B cell (primary cell): ENCODE data around the gene SNTA1.

Experiments used
- CTCF ChIP-seq: fragments of 200-600 bp; IDR thresholded peaks from one replicate; pipeline ENCODE4 v1.8.0; 2022; ENCODE audit warnings: antibody characterized with exemption, mild to moderate bottlenecking
- EZH2 ChIP-seq: IDR thresholded peaks from 2 replicates; pipeline ENCODE4 v1.6.1; 2012; ENCODE audit warnings: borderline replicate concordance, low read depth, mild to moderate bottlenecking, moderate library complexity, low read length; ENCODE audit not compliant: insufficient read depth, poor library complexity, severe bottlenecking

DNA sequence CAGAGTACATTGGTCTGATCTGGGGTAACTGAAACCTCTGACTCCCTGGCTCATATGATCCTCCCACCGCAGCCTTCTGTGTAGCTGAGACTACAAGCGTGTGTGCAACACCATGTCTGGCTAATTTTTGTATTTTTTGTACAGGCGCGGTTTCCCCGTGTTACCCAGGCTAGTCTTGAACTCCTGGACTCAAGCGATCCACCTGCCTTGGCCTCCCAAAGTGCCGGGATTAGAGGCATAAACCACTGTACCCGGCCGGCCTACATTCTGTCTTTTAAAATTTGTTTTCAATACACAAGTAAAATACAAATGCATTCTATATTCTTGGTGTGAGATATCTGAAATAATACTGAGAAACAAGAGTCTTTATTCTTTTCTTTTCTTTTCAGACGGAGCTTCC lies 44.6 kb upstream of the SNTA1 start:
- TF ChIP-seq CTCF (no peak), EZH2 (no peak)
